ENCODE data around the gene ISG15. TPM values are rescaled to one million over a fixed set of nuclear protein-coding genes. Genes with fewer than 3 reads are reported as not detected.

The ISG15 gene
- polyA plus RNA-seq, 4 donors = 21.1 to 282 (median 182) TPM

DNA sequence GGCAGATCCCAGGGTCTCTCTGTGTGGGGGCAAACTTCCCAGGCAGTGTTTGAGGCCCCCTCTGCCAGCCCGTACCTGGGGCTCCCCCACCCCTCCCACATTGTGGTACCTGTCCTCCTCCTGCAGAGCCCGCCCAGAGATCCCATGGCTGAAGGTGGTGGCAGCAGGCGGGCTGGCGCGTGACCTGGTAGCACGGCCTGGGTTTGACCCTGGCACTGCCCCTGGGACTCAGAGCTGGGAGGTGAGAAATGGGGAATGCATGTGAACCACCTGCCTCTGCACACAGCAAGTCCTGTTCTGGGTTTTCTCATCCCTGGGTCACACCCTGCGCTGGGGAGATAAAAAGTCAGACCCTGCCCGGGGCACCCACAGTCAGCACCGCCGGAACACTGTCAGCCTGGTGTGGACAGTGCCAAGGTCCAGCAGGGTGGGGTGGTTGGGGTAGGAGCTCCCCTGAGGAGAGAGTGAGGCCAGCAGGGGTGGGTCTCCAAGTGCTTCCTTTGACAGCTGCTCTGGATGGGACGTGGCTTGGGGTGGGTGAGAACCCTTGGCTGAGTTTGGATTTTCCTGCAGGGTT lies 18.4 kb downstream of the ISG15 start:
- FAIRE-seq (no peak), DNase-seq (peak; percentile 63 to 81)
- Histone ChIP-seq H3K27me3 (ENCODE audit: control insufficient read depth in 3 of 3, insufficient read depth in 3 of 3, low read length in 3 of 3) (peaks cover 0 to 2% (median 0%) of the 10 kb centered on the region in 3 donors), H3K36me3 (ENCODE audit: control insufficient read depth in 3 of 3, insufficient read depth in 2 of 3, low read depth in 1 of 3, low read length in 3 of 3) (peaks cover 0 to 55% (median 0%) of the 10 kb centered on the region in 3 donors), H3K4me3 (ENCODE audit: low read depth in 1 of 3, low read length in 3 of 3) (peak overlapping the region in 1 of 3 donors; percentile 36), H3K4me1 (ENCODE audit: control insufficient read depth in 3 of 3, insufficient read depth in 2 of 3, low read depth in 1 of 3, low read length in 2 of 3) (peaks cover 0 to 25% (median 0%) of the 10 kb centered on the region in 3 donors), H3K9me3 (ENCODE audit: control insufficient read depth in 2 of 2, insufficient read depth in 1 of 2, low read depth in 1 of 2, low read length in 1 of 2) (no peaks in the 10 kb centered on the region), H3K27ac (ENCODE audit: low read depth in 1 of 3, low read length in 2 of 3) (peak overlapping the region in 1 of 3 donors; percentile 84)
- 39 to 70% (median 52%) methylated on average over 11 of the region's 11 CpGs for WGBS, 3 donors

DNA sequence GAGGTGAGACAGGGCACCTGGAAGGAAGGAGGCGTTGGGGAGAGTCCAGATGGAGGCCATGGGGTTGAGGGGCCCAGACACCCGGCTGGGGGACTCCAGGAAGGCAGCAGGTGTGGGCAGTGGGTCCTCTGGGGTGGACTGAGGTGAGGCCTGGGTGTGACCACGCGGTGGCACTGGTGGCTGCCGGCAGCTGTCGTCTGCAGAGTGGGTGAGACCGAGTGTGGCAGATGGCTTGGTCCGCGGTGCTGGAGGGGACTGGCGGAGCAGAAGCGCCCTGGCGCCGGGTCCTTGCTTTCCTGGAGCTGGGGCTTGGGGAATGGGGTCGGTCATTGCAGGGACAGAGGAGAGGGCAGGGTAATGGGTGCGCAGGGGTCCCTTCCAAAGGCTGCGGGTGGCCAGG lies 19.1 kb downstream of the ISG15 start:
- Histone ChIP-seq H3K9me3 (ENCODE audit: control insufficient read depth in 2 of 2, insufficient read depth in 1 of 2, low read depth in 1 of 2, low read length in 1 of 2) (no peaks in the 10 kb centered on the region), H3K27ac (ENCODE audit: low read depth in 1 of 3, low read length in 2 of 3) (peak overlapping the region in 1 of 3 donors; percentile 84), H3K4me3 (ENCODE audit: low read depth in 1 of 3, low read length in 3 of 3) (peak overlapping the region in 1 of 3 donors; percentile 36), H3K36me3 (ENCODE audit: control insufficient read depth in 3 of 3, insufficient read depth in 2 of 3, low read depth in 1 of 3, low read length in 3 of 3) (peaks cover 0 to 55% (median 0%) of the 10 kb centered on the region in 3 donors), H3K27me3 (ENCODE audit: control insufficient read depth in 3 of 3, insufficient read depth in 3 of 3, low read length in 3 of 3) (peaks cover 0 to 2% (median 0%) of the 10 kb centered on the region in 3 donors), H3K4me1 (ENCODE audit: control insufficient read depth in 3 of 3, insufficient read depth in 2 of 3, low read depth in 1 of 3, low read length in 2 of 3) (peaks cover 0 to 22% (median 0%) of the 10 kb centered on the region in 3 donors)
- FAIRE-seq = no peak
- DNase-seq = peak; percentile 53 to 58
- 11 to 32% (median 13%) methylated on average over 11 to 16 of the region's 16 CpGs for WGBS, 3 donors

DNA sequence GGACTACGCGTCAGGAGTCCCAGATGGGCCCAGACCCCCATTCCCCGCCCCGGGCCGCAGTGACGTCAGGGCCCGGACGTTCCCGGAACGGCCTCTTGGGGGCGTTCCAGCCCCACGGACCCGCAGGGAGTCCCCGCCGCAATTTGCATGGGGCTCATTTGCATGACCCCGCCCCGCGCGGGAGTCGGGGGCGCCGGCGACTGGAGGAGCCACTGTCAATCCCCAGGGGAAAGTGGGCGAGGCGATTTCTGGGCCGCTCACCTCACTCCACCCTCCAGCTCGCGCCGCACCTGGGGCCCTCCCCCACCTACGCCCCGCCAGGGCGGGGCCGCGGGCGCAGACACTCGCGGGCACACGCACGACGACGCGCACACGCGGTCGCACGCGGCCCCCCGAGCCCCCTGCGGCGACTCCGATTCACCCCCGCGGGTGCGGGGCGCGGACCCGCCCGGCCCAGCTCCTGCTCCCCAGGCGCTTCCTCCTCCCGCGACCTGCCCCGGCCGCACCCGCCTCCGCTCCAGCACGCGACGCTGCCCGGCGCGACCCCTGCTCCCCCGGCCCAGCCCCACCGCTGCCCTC lies 19.8 kb downstream of the ISG15 start:
- FAIRE-seq (no peak), DNase-seq (peak; percentile 79 to 94)
- peak overlapping the region in 2 of 3 donors; percentile 36 to 51 for H3K4me3 ChIP-seq (ENCODE audit: low read depth in 1 of 3, low read length in 3 of 3)
- peaks cover 0 to 55% (median 0%) of the 10 kb centered on the region in 3 donors for H3K36me3 ChIP-seq (ENCODE audit: control insufficient read depth in 3 of 3, insufficient read depth in 2 of 3, low read depth in 1 of 3, low read length in 3 of 3)
- H3K4me1 ChIP-seq (ENCODE audit: control insufficient read depth in 3 of 3, insufficient read depth in 2 of 3, low read depth in 1 of 3, low read length in 2 of 3) = peaks cover 0 to 22% (median 0%) of the 10 kb centered on the region in 3 donors
- WGBS, 3 donors = 0 to 10% (median 3%) methylated on average over 30 to 73 of the region's 73 CpGs
- H3K27me3 ChIP-seq (ENCODE audit: control insufficient read depth in 3 of 3, insufficient read depth in 3 of 3, low read length in 3 of 3) = peaks cover 0 to 5% (median 0%) of the 10 kb centered on the region in 3 donors
- H3K27ac ChIP-seq (ENCODE audit: low read depth in 1 of 3, low read length in 2 of 3) = peak overlapping the region in 1 of 3 donors; percentile 84
- H3K9me3 ChIP-seq (ENCODE audit: control insufficient read depth in 2 of 2, insufficient read depth in 1 of 2, low read depth in 1 of 2, low read length in 1 of 2) = no peaks in the 10 kb centered on the region

DNA sequence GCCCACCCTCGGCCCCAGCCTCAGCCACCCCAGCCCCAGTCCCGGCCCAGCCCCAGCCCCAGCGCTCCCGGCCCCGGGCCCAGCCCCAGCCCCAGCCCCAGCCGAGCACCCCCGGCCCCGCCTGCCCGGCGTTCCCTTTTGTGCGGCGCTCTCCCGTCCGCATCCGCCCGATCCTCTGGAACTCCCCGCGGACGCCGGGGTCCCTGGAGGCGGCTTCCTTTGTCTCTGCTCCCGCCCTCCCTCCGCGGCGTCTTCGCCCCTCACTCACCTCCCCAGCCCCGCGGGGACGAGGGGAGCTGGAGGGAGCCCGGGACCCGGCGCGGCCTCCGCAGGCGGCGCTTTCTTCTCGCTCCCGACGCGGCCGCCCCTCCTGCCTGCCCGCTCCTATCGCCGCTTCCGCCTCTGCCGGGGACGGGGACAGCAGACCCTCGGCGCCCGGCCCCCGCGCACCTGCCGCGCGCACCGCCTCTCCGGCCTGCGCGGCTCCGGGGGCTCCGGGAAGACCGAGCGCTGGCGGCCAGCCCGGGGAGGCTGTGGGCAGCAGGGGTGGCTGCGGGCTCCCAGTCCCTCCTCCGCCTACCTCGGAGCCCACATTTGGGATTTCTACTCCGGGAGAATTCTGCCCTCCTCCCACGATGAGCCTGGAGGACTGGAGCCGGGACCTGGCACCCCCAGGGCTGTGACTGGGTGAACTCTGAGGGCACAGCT lies 20.6 kb downstream of the ISG15 start:
- Histone ChIP-seq H3K27ac (ENCODE audit: low read depth in 1 of 3, low read length in 2 of 3) (no peak overlapping the region), H3K4me3 (ENCODE audit: low read depth in 1 of 3, low read length in 3 of 3) (peak overlapping the region in 2 of 3 donors; percentile 19 to 51), H3K9me3 (ENCODE audit: control insufficient read depth in 2 of 2, insufficient read depth in 1 of 2, low read depth in 1 of 2, low read length in 1 of 2) (no peaks in the 10 kb centered on the region), H3K27me3 (ENCODE audit: control insufficient read depth in 3 of 3, insufficient read depth in 3 of 3, low read length in 3 of 3) (peaks cover 0 to 11% (median 4%) of the 10 kb centered on the region in 3 donors), H3K36me3 (ENCODE audit: control insufficient read depth in 3 of 3, insufficient read depth in 2 of 3, low read depth in 1 of 3, low read length in 3 of 3) (peaks cover 0 to 60% (median 0%) of the 10 kb centered on the region in 3 donors), H3K4me1 (ENCODE audit: control insufficient read depth in 3 of 3, insufficient read depth in 2 of 3, low read depth in 1 of 3, low read length in 2 of 3) (peaks cover 0 to 22% (median 0%) of the 10 kb centered on the region in 3 donors)
- WGBS, 3 donors = 7 to 13% (median 13%) methylated on average over 35 to 71 of the region's 71 CpGs
- DNase-seq (peak in 1 of 2 donors; percentile 51), FAIRE-seq (no peak)

DNA sequence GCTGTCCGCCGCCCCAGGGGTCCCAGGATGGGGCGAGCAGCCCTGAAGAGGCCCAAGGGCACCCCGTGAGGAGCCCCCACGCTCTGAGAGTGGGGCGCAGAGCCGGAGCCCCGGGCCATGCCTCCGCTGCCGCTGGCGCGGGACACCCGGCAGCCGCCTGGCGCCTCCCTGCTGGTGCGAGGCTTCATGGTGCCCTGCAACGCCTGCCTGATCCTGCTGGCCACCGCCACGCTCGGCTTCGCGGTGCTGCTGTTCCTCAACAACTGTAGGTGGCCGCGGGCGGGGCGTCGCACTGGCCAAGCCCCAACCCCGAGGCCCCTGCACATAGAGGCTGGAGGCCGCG lies 21.1 kb downstream of the ISG15 start:
- no peak overlapping the region for H3K27ac ChIP-seq (ENCODE audit: low read depth in 1 of 3, low read length in 2 of 3)
- H3K36me3 ChIP-seq (ENCODE audit: control insufficient read depth in 3 of 3, insufficient read depth in 2 of 3, low read depth in 1 of 3, low read length in 3 of 3) = peaks cover 0 to 59% (median 0%) of the 10 kb centered on the region in 3 donors
- 63 to 70% (median 69%) methylated on average over 25 to 30 of the region's 30 CpGs for WGBS, 3 donors
- DNase-seq = no peak
- FAIRE-seq = no peak
- no peak overlapping the region for H3K4me3 ChIP-seq (ENCODE audit: low read depth in 1 of 3, low read length in 3 of 3)
- H3K9me3 ChIP-seq (ENCODE audit: control insufficient read depth in 2 of 2, insufficient read depth in 1 of 2, low read depth in 1 of 2, low read length in 1 of 2) = no peaks in the 10 kb centered on the region
- H3K27me3 ChIP-seq (ENCODE audit: control insufficient read depth in 3 of 3, insufficient read depth in 3 of 3, low read length in 3 of 3) = peaks cover 0 to 15% (median 4%) of the 10 kb centered on the region in 3 donors
- peaks cover 0 to 27% (median 3%) of the 10 kb centered on the region in 3 donors for H3K4me1 ChIP-seq (ENCODE audit: control insufficient read depth in 3 of 3, insufficient read depth in 2 of 3, low read depth in 1 of 3, low read length in 2 of 3)

DNA sequence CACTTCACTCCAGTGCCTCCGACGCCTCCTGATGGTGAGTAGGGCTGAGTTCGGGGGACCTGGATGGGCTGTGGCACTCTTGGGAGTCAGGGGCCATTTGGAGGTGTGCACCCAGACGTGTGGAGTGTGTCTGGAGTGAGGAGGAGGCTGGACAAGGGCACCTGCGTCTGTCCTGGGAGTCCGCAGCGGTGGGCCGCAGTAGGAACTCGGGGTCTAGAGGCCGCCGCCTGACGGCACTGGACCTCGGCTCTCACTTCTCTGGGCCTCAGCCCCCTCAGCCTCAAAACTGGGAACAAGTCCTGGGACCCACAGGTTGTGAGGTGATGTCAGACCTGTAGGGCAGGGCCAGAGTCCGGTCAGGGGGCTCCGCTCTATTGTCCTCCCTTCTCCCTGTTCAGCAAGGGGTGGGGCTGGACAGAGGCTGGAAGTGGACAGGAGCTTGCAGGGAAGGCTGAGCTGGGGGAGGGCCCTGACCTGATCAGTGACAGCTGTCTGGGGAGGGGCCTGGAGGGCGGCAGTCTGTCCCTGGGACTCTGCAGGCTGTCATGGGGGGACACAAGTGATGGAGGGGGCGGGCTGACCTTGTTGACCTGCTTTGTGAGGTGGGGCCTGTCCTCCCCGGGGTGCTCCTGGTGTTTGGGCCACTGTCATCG lies 22.1 kb downstream of the ISG15 start:
- peaks cover 3 to 37% (median 5%) of the 10 kb centered on the region in 3 donors for H3K4me1 ChIP-seq (ENCODE audit: control insufficient read depth in 3 of 3, insufficient read depth in 2 of 3, low read depth in 1 of 3, low read length in 2 of 3)
- no peak for FAIRE-seq
- WGBS, 3 donors = 87 to 91% (median 88%) methylated on average over 17 to 19 of the region's 19 CpGs

DNA sequence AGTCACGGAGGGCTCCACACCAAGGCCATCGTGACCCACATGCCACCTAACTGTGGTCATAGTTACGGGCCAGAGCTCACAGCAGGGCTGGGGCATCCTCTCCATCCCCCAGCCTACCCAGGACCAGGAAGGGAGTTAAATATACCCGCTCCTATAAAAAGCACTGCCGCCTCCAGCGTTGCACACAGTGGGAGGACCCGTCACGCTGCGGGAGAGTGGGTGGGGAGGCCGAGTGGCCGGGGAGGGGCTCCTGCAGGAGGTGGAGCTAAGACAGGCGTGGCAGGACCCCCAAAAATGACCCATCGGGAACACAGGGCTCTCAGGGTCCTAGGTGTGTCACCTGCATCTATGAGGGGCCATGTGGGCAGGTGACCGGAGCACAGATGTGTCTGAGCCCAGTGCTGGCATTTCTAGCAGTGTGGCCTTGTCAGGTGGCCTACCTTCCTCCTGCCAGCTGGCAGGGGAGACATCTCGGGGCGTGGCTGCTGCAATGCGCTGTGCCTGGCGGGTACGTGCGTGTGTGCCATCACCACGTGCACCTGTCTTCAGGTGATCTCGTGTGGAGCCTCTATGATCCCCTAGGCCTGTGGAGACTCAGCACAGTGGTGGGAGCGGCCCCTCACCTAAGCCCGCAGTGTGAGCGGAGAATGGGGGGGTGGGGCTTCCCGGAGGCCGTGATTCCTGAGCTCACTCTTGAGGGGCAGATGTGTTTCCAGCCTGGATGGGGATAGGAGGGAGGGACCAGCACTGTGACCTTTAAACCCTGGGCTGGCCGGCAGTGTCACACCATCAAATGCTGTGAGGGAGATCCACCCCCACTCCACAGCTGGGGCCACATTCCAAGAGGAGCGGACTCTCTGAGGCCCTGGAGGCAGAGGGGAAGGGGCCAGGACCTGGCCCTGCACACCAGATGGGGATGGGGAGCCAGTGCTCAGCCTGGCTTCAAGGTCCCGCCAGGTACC lies 24.4 kb downstream of the ISG15 start:
- no peak overlapping the region for H3K27ac ChIP-seq (ENCODE audit: low read depth in 1 of 3, low read length in 2 of 3)
- FAIRE-seq = no peak

More for the DNA sequence above, 22.1 kb downstream of the ISG15 start:
- no peak overlapping the region for H3K27ac ChIP-seq (ENCODE audit: low read depth in 1 of 3, low read length in 2 of 3)
- no peak overlapping the region for H3K4me3 ChIP-seq (ENCODE audit: low read depth in 1 of 3, low read length in 3 of 3)
- peaks cover 0 to 23% (median 4%) of the 10 kb centered on the region in 3 donors for H3K27me3 ChIP-seq (ENCODE audit: control insufficient read depth in 3 of 3, insufficient read depth in 3 of 3, low read length in 3 of 3)
- DNase-seq = no peak
- no peaks in the 10 kb centered on the region for H3K9me3 ChIP-seq (ENCODE audit: control insufficient read depth in 2 of 2, insufficient read depth in 1 of 2, low read depth in 1 of 2, low read length in 1 of 2)
- H3K36me3 ChIP-seq (ENCODE audit: control insufficient read depth in 3 of 3, insufficient read depth in 2 of 3, low read depth in 1 of 3, low read length in 3 of 3) = peaks cover 0 to 59% (median 0%) of the 10 kb centered on the region in 3 donors

More for the DNA sequence above, 24.4 kb downstream of the ISG15 start:
- Histone ChIP-seq H3K9me3 (ENCODE audit: control insufficient read depth in 2 of 2, insufficient read depth in 1 of 2, low read depth in 1 of 2, low read length in 1 of 2) (no peaks in the 10 kb centered on the region), H3K27me3 (ENCODE audit: control insufficient read depth in 3 of 3, insufficient read depth in 3 of 3, low read length in 3 of 3) (peaks cover 0 to 23% (median 4%) of the 10 kb centered on the region in 3 donors), H3K36me3 (ENCODE audit: control insufficient read depth in 3 of 3, insufficient read depth in 2 of 3, low read depth in 1 of 3, low read length in 3 of 3) (peaks cover 0 to 67% (median 0%) of the 10 kb centered on the region in 3 donors), H3K4me1 (ENCODE audit: control insufficient read depth in 3 of 3, insufficient read depth in 2 of 3, low read depth in 1 of 3, low read length in 2 of 3) (peaks cover 3 to 19% (median 6%) of the 10 kb centered on the region in 3 donors), H3K4me3 (ENCODE audit: low read depth in 1 of 3, low read length in 3 of 3) (no peak overlapping the region)
- 45 to 77% (median 59%) methylated on average over 29 to 30 of the region's 30 CpGs for WGBS, 3 donors
- peak in 1 of 2 donors; percentile 28 for DNase-seq

All from small intestine (tissue), 7 donors.